Measurements from ENCODE around the gene FES. TPM values are rescaled to one million over a fixed set of nuclear protein-coding genes. Genes with fewer than 3 reads are reported as not detected.

FES gene
- 38.7 and 63.0 TPM in 2 replicates for total RNA-seq

GRCh38 chr15:90883976-90884718 is at the start of gene FES:
Gene FES (plus strand): TSS chr15:90884504. CDS start chr15:90885046, 542 bp downstream.

GRCh38 chr15:90868261-90868689 is 16.0 kb upstream of the FES start, which contains the start of gene FURIN:
Gene FURIN (plus strand): TSS chr15:90868588. CDS start chr15:90875741, 7,153 bp downstream.

GRCh38 chr15:90902840-90903732 is 18.8 kb downstream of the FES start, which contains the start of gene MAN2A2:
Gene MAN2A2 (plus strand): TSS chr15:90903302. CDS start chr15:90904208, 906 bp downstream.

GRCh38 chr15:90931828-90932659 is 47.7 kb downstream of the FES start, which contains the start of gene HDDC3:
Gene HDDC3 (minus strand): TSS chr15:90932549. CDS start chr15:90932540, 9 bp downstream.

GRCh38 chr15:90934949-90935751 is 50.8 kb downstream of the FES start, which contains the start of gene UNC45A:
Gene UNC45A (plus strand): TSS chr15:90935285. CDS start chr15:90935325, 40 bp downstream.

Other genes starting within 250 kb of the FES start
- 0.33 and 6.4 TPM in 2 replicates for gene BLM, start 167.2 kb upstream of the FES start, total RNA-seq
- gene FURIN, start 15.9 kb upstream of the FES start, total RNA-seq, result 36.7 and 45.2 TPM in 2 replicates
- gene MAN2A2, start 18.8 kb downstream of the FES start, total RNA-seq, result 13.2 and 27.1 TPM in 2 replicates
- gene HDDC3, start 48.0 kb downstream of the FES start, total RNA-seq, result 18.9 and 25.2 TPM in 2 replicates
- 110 and 131 TPM in 2 replicates for gene UNC45A, start 50.8 kb downstream of the FES start, total RNA-seq
- 15.0 and 17.7 TPM in 2 replicates for gene RCCD1, start 70.4 kb downstream of the FES start, total RNA-seq
- 15.7 and 229 TPM in 2 replicates for gene PRC1, start 110.0 kb downstream of the FES start, total RNA-seq
- gene VPS33B, start 138.1 kb downstream of the FES start, total RNA-seq, result 15.0 and 16.5 TPM in 2 replicates
- not detected in 2 replicates for gene SV2B, start 215.8 kb downstream of the FES start, total RNA-seq